ENCODE measurements around the gene PGS1. TPM values are rescaled to one million over a fixed set of nuclear protein-coding genes. Genes with fewer than 3 reads are reported as not detected.

PGS1 gene
- total RNA-seq, 6 experiments from 2014 or later = 20.2 to 26.1 (median 24.5) TPM

- no peaks in the 10 kb centered on the region for H3K9me3 Mint-ChIP-seq
- no peak for TF ChIP-seq CTCF (IDR thresholded peaks at IDR 0.05)
Observed at GRCh38 chr17:78415821-78416711, 37.6 kb downstream of the PGS1 start.

GRCh38 chr17:78416791-78417530 is 38.5 kb downstream of the PGS1 start:
- no peaks in the 10 kb centered on the region for H3K9me3 Mint-ChIP-seq
- H3K4me3 Mint-ChIP-seq = no peak overlapping the region
- peaks cover 16% of the 10 kb centered on the region for H3K36me3 Mint-ChIP-seq (ENCODE audit: low read depth)
- peak overlapping the region; percentile 4; the same call in 1 of the 2 replicates for H3K27ac Mint-ChIP-seq
- DNase-seq = no peak
- no peak for TF ChIP-seq CTCF (IDR thresholded peaks at IDR 0.05)
- H3K27me3 Mint-ChIP-seq (ENCODE audit: insufficient read depth) = no peaks in the 10 kb centered on the region
- H3K4me1 Mint-ChIP-seq (ENCODE audit: low read depth) = peaks cover 34% of the 10 kb centered on the region

More at GRCh38 chr17:78415821-78416711, 37.6 kb downstream of the PGS1 start:
- no peak for DNase-seq
- Mint-ChIP-seq H3K27me3 (ENCODE audit: insufficient read depth) (no peaks in the 10 kb centered on the region), H3K4me3 (no peak overlapping the region), H3K36me3 (ENCODE audit: low read depth) (peaks cover 14% of the 10 kb centered on the region), H3K4me1 (ENCODE audit: low read depth) (peaks cover 34% of the 10 kb centered on the region), H3K27ac (no peak overlapping the region; the same call in 1 of the 2 replicates)

- peaks cover 28% of the 10 kb centered on the region for H3K4me1 Mint-ChIP-seq (ENCODE audit: low read depth)
- H3K4me3 Mint-ChIP-seq = no peak overlapping the region
- peaks cover 19% of the 10 kb centered on the region for H3K36me3 Mint-ChIP-seq (ENCODE audit: low read depth)
- H3K27ac Mint-ChIP-seq = peak overlapping the region; percentile 4; the same call in 1 of the 2 replicates
- TF ChIP-seq CTCF (IDR thresholded peaks at IDR 0.05) = no peak
- no peak for DNase-seq
- H3K27me3 Mint-ChIP-seq (ENCODE audit: insufficient read depth) = no peaks in the 10 kb centered on the region
- H3K9me3 Mint-ChIP-seq = no peaks in the 10 kb centered on the region
Observed at GRCh38 chr17:78417531-78417909, 39.1 kb downstream of the PGS1 start.

GRCh38 chr17:78418326-78419026 is 40.0 kb downstream of the PGS1 start:
- Mint-ChIP-seq H3K27me3 (ENCODE audit: insufficient read depth) (no peaks in the 10 kb centered on the region), H3K36me3 (ENCODE audit: low read depth) (peaks cover 16% of the 10 kb centered on the region), H3K27ac (no peak overlapping the region), H3K4me3 (no peak overlapping the region), H3K9me3 (no peaks in the 10 kb centered on the region), H3K4me1 (ENCODE audit: low read depth) (peaks cover 19% of the 10 kb centered on the region)
- no peak for DNase-seq
- no peak for TF ChIP-seq CTCF (IDR thresholded peaks at IDR 0.05)
